Activated CD4-positive, alpha-beta T cell treated with anti-CD3 and anti-CD28 coated beads for 4 hours (primary cell): ENCODE data around the gene SH3GL3.

Source experiments
- DNase-seq, 2 donors: peaks; one replicate each; pipeline ENCODE4 v3.0.0-alpha.2; 2020

SH3GL3 gene

DNA sequence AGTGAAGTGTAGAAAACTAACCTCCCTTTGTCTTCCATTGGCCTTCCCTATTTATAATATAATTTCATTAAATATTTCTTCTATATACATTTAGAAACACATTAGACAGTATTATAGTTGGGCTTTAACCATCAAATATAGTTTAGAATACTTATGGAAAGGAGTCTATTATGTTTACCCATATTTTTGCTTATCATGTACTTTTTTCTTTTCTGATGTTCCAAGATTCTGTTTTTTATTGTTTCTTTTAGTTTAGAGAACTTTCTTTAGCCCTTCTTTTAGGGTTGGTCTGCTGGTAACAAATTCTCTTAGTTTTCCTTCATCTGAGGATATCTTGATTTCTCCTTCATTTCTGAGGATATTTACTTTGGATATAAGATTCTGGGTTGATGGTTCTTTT is 23.7 kb downstream of the SH3GL3 start:
- no peak for DNase-seq

DNA sequence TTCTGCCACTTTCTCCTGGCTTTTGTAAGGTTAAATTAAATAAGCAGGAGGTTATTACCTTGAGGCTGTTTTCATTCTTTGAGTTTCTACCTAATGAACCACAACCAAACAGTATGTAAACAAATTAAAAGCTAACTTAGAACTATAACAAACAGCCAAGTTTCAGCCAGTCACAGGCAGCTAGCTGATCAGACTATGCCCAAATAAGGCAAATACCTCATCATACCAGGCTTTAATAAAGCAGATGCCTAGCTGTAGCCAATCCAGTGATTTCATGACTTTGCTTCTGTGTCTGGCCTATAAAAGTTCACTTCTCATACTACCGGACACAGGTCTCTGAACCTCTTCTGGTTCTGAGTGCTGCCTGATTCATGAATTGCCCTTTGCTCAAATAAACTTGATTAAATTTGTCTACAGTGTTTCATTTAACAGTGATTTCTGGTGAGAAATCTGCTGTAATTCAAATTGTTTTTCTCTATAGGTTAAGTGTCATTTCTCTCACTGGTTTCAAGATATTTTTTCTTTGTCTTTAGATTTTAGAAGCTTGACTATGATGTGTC is 24.2 kb downstream of the SH3GL3 start:
- DNase-seq: no peak

DNA sequence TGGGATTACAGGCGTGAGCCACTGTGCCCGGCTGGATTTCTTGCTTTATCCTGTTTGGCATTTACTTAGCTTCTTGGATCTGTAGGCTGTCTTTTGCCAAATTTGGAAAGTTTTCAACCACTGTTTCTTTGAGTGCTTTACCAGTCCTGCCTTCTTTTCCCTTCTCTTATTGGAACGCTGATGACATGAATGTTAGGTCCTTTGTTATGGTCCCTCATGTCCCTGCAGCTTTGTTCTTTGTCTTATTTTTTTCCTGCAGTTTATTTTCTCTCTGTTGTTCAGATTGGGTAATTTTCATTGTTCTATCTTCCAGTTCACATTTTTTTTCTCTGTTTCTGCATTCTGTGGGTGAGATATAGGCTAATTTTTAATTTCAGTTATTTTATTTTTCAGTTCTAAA is 25.0 kb downstream of the SH3GL3 start:
- DNase-seq: no peak

DNA sequence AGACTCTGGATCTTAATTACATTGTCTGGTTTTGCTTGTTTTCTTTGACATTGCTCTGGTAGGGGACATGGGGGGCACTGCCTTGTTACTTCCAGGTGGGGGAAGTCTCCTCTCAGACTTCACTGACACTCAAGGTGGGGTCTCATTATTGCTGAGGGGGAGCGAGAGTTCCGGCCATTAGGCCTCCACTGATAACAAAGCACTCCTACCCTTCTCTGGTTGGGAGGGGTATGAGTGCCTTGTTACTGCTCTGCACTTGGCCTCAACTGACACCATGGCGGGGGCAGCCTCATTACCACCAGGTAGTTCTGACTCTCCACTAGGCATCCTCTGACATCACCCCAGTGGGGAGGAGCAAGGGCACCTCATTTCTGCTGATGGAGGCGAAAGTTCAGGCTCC is 25.7 kb downstream of the SH3GL3 start:
- DNase-seq: no peak

DNA sequence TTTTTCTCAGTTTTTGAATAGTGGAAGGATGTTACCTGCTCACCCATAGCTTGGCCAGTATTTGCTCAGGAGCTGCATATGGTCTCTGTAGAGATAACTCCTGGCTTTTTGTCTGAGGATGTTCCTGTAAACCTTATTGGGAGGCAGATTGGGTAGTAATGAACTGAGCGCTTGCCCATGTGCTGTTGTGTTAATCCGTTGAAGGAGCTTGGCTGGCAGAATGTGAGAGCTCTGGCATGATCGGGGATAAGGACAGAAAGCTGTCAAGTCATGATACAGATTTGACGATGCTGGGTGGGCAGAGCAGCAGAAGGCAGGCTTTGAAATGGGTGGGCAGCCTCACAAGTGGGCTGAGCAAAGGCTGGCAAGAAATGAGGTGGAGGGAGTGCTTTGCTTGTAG is 27.4 kb downstream of the SH3GL3 start:
- no peak for DNase-seq

DNA sequence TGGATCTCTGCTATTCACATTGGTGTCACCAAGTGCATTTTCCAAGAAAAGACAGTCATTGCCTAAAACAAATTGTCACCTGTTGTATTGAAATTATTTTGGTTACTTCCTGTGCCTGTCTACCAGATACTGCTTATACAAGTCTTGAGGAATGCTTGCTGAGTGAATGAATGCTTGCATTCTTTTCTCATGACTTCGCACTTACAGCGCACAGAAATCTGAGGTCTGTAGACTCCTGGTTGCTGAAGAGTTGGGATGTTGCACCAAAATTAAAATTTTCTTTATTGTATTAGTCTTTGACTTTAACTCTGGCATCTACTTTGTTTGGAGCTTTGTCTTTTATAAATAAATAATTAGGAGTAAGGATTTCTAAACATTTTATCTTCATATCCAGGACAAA is 28.4 kb downstream of the SH3GL3 start:
- DNase-seq: no peak

DNA sequence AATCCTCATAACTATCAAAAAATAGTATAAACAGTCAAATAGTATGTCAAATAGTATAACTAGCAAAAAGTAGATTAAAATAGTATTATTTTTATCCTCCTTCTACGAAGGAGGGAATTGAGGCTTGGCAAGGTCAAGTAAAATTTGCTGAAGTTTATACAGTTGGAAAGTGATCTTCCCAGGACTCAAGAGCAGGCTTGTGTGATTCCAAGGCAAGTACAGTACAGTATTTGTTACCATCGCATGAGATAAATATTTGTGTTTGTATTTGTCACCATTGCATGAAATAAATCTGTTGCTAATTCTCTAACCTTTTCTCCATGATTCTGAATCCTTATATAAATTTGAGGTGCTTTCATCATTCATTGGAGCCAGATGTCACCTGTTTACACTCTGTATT is 28.9 kb downstream of the SH3GL3 start:
- no peak for DNase-seq

DNA sequence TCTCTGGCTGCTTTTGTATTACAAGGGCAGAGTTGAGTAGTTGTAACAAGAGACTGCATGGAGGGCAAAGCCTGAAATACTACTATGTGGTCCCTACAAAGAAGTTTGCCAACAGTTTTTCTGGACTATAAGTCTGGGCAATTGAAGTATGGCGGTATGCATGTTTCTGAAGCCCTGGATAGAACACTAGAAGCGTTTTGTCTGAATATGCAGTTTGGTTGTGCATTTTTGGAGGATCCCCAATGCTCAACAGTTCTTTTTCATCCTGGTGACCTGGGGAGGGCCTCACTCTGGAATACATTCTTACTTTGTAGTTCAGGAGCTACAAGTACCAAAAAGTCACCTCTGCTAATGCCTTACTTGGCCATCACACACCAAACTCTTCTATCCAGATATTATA is 29.6 kb downstream of the SH3GL3 start:
- no peak for DNase-seq

DNA sequence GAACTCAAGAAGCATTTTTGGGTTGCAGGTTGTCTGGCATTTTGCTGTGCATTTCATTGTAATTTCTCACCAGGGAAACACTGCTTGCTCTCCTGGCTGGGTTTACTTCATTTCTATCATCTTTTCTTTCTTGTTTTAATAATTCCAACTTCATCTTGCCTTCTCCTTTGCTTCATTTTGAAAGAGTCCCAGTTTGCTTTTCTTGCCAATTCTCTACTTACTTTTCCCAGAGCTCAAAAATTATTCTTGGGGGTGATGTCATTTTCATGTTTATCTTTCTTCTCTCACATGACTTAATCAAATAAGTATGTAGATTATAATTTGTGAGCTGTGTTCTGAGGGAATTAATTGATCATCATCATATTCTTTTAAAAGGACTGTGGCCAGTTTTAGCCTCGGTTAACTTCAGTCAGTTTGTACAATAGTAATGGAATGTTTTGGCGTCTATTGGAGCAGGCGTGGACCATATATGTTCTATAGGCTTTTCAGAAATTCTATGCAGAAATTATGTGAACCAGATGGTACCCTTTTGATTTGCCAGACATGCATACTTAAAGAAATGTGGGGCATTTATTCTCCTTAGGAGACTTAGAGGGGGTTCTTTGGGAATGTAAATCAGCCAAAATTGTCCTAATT is 30.1 kb downstream of the SH3GL3 start:
- no peak for DNase-seq

DNA sequence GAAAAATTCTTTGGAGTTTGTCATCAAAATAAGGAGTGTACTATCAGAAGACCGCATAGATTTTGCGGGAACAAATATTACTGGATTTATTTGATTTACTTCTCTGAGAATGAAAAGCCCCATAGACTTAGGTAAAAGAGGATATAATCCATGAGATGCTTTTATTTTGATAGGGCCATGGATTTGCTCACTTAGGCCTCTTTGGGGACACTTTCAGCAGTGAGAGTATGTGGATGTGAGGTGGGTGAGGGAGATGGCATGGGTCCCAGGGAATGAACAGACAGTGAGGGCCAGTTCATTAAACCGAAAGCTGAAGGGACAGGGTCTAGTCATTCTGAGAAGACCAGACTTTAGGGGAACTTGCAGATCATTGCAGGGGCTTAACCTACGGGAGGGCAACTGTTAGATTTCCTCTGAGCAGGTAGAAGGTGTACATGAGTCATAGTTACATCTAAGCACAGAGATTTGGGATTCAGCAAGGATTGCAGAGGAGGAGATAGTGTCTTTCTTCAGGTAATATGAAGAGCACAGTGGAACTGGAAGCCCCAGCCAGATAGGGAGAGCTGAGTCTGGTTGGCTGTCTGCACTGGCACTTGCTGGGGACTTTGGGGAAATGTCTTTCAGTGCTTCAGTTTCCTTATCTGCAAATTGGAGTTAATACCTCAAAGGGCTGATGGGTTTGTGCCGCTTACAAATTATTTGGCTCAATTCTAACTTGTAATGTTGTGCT is 30.8 kb downstream of the SH3GL3 start:
- no peak for DNase-seq

DNA sequence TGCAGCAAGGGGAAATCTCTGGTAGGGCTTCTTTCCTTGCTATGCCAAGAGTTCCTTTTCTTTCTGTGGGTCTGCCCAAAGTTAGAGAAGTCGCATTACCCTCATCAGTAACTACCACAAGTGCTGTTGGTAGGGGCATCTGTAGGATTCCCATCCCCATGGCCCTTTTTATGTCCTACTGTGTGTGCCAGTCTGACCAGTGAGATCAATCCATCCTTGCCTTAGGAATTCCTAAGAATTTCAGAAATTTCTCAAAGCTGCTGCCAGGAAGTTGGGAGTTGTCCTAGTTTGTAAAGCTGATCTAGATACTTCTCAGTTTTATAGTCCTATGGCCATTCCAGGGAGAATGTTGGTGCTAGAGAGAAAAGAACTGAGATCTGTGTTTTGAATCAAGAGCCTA is 36.5 kb downstream of the SH3GL3 start:
- no peak for DNase-seq

DNA sequence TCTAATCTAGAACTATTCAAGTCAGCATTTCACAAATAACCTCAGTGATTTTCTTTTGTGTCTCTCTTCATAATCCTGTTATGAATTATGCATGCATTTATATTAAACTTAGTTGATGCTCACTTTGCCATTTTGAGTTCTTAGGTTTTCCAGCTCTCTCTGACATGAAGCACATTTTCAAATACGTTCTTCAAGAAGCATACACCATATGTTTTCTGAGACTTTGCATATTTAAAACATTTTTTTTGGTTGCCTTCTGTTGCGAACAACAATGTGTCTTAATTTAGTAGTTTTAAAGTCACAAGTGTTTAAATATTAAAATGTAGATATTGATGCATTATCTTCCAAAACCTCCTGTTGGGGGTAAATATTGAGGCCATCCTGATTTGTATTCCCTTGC is 37.5 kb downstream of the SH3GL3 start:
- no peak for DNase-seq

DNA sequence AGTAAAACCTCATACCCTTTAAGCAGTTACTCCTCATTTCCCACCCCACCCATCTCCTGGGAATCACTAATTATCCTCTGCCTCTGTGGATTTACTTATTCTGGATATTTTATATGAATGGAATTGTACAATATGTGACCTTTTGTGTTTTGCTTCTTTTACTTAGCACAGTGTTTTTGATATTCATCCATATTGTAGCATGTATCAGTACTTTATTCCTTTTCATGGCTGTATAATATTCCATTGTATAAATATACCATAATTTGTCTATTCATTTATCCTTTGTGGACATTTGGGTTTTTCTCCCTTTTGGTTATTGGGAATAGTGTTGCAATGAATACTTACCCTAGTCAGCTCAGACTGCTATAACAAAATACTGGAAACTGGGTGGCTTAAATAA is 39.2 kb downstream of the SH3GL3 start:
- no peak for DNase-seq

DNA sequence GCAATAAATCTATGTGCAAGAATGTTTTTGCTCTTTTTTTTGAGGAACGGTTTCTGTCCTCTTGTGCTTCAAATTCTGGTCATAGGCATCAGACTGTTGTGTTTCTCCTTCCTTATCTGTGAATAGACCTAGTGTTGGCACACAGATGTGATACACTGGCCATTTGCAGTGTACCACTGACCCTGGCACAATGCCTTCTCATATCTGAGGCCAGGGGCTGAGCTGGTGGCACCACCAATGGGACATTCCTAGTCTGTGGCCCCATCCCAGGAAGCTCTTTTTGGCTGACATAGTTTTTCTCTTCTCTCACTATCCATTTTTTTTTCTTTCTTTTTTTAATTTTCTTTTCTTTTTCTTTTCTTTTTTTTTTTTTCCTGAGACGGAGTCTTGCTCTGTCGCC is 40.4 kb downstream of the SH3GL3 start:
- DNase-seq: no peak

DNA sequence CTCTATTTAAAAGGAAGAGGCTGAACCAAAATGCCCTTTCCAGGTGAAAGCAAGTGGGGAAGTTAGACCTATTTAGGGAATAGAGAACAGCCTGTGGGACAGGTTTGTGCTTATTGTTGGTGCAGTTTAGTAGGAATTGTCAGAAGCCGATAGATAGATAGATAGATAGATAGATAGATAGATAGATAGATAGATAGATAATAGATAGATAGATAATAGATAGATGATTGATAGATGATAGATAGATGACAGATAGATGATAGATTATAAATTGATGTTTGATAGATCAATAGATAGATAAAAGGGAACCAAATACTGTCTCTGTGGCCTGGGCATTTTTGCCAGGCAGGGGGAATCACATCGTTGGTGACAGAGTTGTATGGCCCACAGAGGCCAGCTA is 42.5 kb downstream of the SH3GL3 start:
- no peak for DNase-seq

DNA sequence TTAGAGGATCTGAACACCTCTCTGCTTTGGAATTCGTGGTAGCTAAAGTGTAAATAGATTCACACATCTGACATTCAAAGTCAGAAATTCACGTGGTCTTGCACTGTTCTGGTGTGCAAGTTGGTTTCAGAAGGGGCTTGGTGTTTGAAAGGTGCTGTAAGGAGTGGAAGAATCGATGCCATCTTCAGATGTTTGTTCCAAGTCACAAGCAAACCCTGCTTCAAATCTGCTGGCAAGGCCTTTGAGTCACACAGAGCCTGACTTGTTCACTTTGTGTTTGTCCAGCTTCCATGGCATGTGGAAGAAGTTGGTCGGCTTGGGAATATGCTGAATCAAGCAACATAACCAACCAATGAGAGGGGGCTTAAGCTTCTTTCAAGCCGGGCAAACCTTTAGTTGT is 44.3 kb downstream of the SH3GL3 start:
- no peak for DNase-seq

DNA sequence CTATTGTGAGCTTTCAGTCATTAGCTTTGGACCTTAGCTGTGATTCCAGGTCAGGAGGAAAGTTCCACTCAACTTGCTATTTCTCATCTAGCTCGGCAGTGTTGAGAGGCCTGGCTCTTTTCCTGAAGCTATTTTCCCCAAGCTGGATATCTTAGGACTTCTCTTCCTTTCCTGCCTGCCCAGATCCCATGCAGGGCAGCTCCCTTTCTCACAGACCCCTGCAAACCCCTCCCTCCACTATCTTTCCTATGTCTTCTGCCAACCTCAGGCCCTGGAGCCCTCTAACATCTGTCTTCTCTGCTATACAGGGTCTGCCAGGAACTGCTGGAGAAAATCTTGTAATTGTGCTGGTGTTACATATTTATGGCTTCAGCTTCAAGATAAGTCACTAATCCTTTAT is 49.6 kb downstream of the SH3GL3 start:
- DNase-seq: no peak

DNA sequence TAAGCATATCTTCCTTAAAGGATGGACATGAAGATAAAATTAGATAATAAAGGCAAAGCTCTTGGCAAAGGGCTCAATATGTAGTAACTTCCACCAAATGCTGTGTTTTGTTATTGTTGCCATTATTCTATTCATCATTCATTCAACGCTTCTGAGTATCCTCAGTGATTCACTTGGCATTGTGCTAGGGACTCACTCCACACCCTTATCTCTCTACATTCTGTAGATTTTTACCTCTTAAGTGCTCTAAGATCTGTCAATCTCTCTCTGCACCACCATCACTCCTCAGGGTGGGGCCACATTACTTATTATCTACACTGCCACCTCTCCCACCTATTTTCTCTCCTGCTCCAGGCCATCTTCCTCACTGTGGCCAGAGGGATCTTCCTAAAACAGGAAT is 51.2 kb downstream of the SH3GL3 start:
- no peak for DNase-seq

DNA sequence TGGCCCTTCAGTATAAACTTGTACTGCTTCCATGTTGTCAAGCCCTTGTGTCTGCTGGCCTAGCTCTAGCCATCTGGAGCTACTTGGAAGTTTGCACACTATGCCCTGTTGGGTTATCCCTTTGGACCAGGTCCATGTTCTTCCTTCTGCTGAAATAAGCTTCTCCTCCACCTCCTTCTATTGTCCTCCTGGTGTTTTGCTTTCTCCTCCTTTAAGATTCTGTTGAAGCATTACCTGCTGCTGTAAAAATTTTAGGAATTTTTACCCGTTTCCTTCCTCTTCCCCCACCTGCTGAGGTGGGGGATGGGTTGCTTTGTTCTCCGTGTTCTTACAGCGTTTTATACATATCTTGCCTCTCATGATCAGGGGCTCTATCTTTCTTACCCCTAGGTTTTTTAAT is 51.7 kb downstream of the SH3GL3 start:
- no peak for DNase-seq

DNA sequence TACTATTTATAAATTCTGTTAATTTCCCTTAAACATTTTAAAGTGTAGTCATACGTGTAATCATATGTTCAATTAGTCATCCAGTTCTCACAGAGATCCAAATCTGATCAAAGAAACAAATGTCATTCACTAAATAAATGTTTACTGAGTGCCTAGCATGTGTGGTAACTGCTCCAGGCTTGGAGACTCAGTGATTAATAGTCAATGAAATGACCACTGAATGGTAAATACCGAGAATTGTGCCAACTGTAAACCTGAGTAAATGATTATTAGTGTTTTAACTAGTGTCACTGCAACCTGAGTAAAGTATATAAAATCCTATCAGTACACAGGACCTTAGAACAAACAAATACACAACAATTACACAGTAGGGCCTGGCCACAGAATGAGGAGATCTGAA is 52.3 kb downstream of the SH3GL3 start:
- DNase-seq: no peak

DNA sequence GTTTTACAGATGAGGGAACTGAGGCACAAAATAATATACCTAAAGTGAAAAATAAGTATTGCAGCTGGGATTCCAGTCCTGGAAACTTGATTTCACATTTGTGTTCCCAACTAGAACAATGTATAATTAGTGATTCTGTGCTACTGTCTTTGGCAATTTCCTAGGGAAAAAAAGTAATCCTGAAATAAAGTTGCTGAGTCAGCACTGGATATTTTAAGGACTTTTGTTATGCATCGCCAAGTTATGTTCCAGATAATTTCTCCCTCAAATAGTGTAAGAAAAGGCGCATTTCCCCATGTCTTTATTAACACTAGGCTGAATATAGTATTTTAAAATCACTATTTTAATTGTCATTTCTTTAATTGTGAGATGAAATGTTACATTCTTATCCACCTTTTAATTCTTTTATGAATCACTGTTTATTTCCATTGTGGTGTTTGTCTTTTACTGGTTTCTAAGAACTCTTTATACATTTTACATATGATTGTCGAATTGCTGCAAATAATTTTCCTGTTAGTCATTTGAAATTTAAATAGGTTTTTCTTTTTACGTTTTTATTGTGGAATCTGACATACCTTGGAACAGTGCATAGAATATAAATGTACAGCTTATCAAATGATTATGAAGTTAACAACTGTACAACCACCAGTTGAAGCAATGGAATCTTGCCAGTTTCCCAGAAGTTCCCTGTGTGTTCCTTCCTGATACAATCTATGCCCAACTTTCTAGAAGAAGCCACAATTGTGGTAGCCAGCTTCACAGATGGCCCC is 56.6 kb downstream of the SH3GL3 start:
- DNase-seq: no peak

DNA sequence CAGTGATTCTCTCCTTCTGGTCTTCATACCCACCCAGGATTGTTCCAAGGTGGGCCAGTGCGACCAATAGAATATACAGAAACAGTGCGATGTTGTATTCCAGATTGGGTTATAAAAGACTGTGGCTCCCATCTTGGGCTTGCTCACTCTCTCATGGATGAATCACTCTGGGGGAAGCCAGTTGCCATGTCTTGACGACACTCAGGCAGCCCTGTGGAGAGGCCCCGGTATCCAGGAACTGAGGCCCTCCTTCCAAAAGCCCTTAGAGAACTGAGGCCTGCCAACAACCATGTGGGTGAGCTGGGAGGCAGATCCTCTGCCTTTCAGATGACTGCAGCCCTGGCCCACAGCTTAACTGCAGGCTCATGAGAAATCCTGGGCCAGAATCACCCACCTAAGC is 57.2 kb downstream of the SH3GL3 start:
- no peak for DNase-seq

DNA sequence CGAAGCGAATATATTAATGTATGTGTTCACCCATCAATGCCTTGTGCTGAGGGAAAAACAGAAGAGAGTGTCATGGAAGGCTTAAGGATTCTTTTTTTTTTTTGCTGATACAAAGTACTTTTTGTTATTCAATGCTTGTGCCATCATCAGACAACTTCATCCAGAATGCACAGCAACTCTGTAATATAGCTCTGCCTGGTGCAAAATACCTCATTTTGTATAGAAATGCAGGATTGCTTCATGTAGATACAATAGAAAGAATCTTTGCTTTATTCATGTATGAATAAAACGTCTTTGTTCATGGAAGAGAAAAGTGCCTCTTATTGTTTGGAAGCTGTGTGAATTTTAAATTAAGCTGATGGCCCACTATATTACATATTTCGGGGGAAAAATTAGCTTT is 62.9 kb downstream of the SH3GL3 start:
- DNase-seq: no peak

DNA sequence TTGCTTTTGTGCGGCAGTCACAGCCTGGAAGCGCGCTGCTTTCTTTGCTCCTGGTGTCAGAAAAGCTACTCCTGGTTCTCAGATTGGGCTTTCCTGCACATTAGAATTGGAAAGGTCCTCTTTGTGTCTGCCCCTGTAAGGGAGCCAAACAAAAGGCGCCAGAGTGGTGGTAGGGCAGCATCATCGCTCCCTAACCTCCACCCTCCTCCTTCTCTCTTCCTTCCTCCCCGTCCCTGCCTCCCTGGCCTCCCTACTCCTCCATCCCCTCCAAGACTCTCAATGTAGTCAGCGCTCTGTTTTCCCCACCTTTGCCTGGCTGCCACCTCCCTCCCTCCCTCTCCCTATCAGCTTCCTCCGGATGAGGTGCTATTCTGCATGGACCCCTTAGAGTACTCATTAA is 65.3 kb downstream of the SH3GL3 start:
- DNase-seq: no peak
